A673 (cell line): ENCODE measurements around the gene SLC2A6.

Experiments used
- CTCF ChIP-seq: fragments of 300-800, 200-600 bp; sonication (generic); conservative IDR thresholded peaks from 2 replicates; pipeline ENCODE4 v1.5.1; 2017; ENCODE audit warnings: low read depth, mild to moderate bottlenecking, antibody characterized with exemption, low read length, moderate library complexity, mixed read lengths
- EZH2 ChIP-seq: fragments of 200-600 bp; sonication (generic); IDR thresholded peaks from 2 replicates; pipeline ENCODE4 v1.6.1; 2017; ENCODE audit warnings: borderline replicate concordance, low read depth, mild to moderate bottlenecking, mixed read lengths, antibody characterized with exemption, low read length; ENCODE audit not compliant: poor library complexity, severe bottlenecking

- TF ChIP-seq CTCF (no peak), EZH2 (no peak)
These were observed 1.4 kb downstream of the SLC2A6 start for GRCh38 chr9:133477461-133477860.
